ENCODE results near the gene GRIK5. TPM values are rescaled to one million over a fixed set of nuclear protein-coding genes. Genes with fewer than 3 reads are reported as not detected.

GRIK5 gene
- total and polyA plus RNA-seq, 2 of the 8 experiments (the other 6 are each of a cell fraction or from before 2014, with no cell fraction given) = 17.8 to 42.9 TPM

DNA sequence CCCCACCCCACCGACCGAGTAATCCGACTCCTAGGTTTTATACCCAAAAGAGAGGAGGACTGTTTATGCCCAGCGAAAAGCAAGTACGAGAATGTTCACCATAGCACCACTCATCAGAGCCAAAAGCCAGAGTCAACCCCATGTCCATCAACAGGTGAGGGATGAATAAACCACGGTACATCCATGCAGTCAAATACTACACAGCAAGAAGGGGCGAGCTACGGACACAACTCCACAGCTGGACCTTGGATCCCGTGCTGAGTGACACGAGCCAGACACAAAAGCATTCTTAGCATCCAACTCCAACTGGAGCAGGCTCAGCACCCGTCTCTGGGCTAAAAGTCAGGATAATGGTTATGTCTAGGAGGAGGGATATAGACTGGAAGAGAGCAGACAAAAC is 98.6 kb downstream of the GRIK5 start:
- Histone ChIP-seq H3K4me1 (replicated peaks in 1 of 4; ENCODE audit: control insufficient read depth in 3 of 4, insufficient read depth in 4 of 4, low read length in 3 of 4) (no peaks in the 10 kb centered on the region), H3K36me3 (ENCODE audit: control insufficient read depth in 2 of 4, insufficient read depth in 4 of 4, low read length in 3 of 4) (peaks cover 0 to 10% (median 3%) of the 10 kb centered on the region in 4 experiments; a peak in 5 of 8 replicates)
- 93% methylated on average over 11 of the region's 11 CpGs; no CpG with 5 or more reads in 1 of the 2 experiments for WGBS, 2 experiments (ENCODE audit: extremely low coverage in 1 of 2, insufficient coverage in 1 of 2, insufficient read length in 1 of 2, insufficient replicate concordance in 2 of 2, low coverage in 1 of 2, low lambda C conversion rate in 2 of 2, missing lambda C conversion rate in 1 of 2)
- TF ChIP-seq SP1 (IDR thresholded peaks at IDR 0.05; ENCODE audit: low read depth, low read length) (no peak), RFX5 (IDR thresholded peaks at IDR 0.05; ENCODE audit: borderline replicate concordance, low read depth, low read length) (no peak), SIX5 (IDR thresholded peaks at IDR 0.05; ENCODE audit: low read depth, low read length) (no peak), MAFK (IDR thresholded peaks at IDR 0.05; ENCODE audit: low read depth, low read length) (no peak), CBX5 (IDR thresholded peaks at IDR 0.05; ENCODE audit: low read depth, low read length) (no peak), KDM1A (IDR thresholded peaks at IDR 0.05; ENCODE audit: borderline replicate concordance, low read length) (no peak)

More for the DNA sequence above, 98.6 kb downstream of the GRIK5 start:
- H3K27ac ChIP-seq (ENCODE audit: low read depth, low read length) = no peak overlapping the region
- no peaks in the 10 kb centered on the region for H3K23me2 ChIP-seq (ENCODE audit: low read depth, low read length)
- no peak overlapping the region for H3K4me3 ChIP-seq (ENCODE audit: extremely low read depth in 1 of 4, insufficient read depth in 2 of 4, low read depth in 3 of 4, low read length in 4 of 4)
- H2BK5ac ChIP-seq (ENCODE audit: low read depth, low read length) = no peak overlapping the region
- no peak overlapping the region for H2BK20ac ChIP-seq (ENCODE audit: low read length)
- no peak overlapping the region for H2BK12ac ChIP-seq (ENCODE audit: low read depth, low read length)
- peaks cover 0 to 3% of the 10 kb centered on the region in 2 experiments for H4K20me1 ChIP-seq (replicated peaks in 1 of 2; ENCODE audit: control insufficient read depth in 1 of 2, insufficient read depth in 2 of 2, low read length in 2 of 2)
- H3K4ac ChIP-seq (replicated peaks; ENCODE audit: insufficient read length, low read depth, low read length) = no peak overlapping the region
- no peaks in the 10 kb centered on the region for H3K79me2 ChIP-seq (ENCODE audit: control insufficient read depth in 1 of 2, insufficient read depth in 2 of 2, low read length in 2 of 2)
- H2BK15ac ChIP-seq (ENCODE audit: low read length) = no peak overlapping the region
- H3K9me3 ChIP-seq (ENCODE audit: insufficient read depth in 2 of 2, low read depth in 1 of 2, low read length in 1 of 2) = no peaks in the 10 kb centered on the region
- no peak overlapping the region for H3K18ac ChIP-seq (ENCODE audit: extremely low read depth, low read length)
- no peak overlapping the region for H3K14ac ChIP-seq (ENCODE audit: insufficient read length)
- H3K79me1 ChIP-seq (ENCODE audit: low read depth, low read length) = no peaks in the 10 kb centered on the region
- H3K9ac ChIP-seq (replicated peaks in 1 of 4; ENCODE audit: extremely low read depth in 1 of 4, low read depth in 3 of 4, low read length in 3 of 4) = no peak overlapping the region
- no peak overlapping the region for H2AFZ ChIP-seq (ENCODE audit: low read length)
- no peak overlapping the region for H4K91ac ChIP-seq (replicated peaks; ENCODE audit: insufficient read length, low read length)
- no peak overlapping the region for H3K4me2 ChIP-seq (ENCODE audit: insufficient read depth in 1 of 2, low read depth in 2 of 2, low read length in 2 of 2)
- no peak overlapping the region for H3K56ac ChIP-seq (replicated peaks; ENCODE audit: insufficient read length, low read depth, low read length)
- no peaks in the 10 kb centered on the region for H3K27me3 ChIP-seq (replicated peaks in 1 of 4; ENCODE audit: control insufficient read depth in 3 of 4, extremely low read depth in 1 of 4, insufficient read depth in 3 of 4, low read length in 3 of 4)
- no peak overlapping the region for H2BK120ac ChIP-seq (replicated peaks; ENCODE audit: low read depth, low read length)
- H3K23ac ChIP-seq (ENCODE audit: insufficient read length) = no peak overlapping the region
- DNase-seq (ENCODE audit: low read depth in 1 of 2, low spot score in 2 of 2) (no peak), FAIRE-seq (no peak)
- ChIA-PET POLR2A (ENCODE audit: partially characterized antibody) (interaction anchor here (0.9 kb wide), 1 partner anchor 58 kb away, joined by 3 read pairs; no protein-coding TSS in a partner anchor), CTCF (ENCODE audit: partially characterized antibody) (no interaction called here)
- no peak overlapping the region for H2AK5ac ChIP-seq (ENCODE audit: low read depth, low read length)
- H4K8ac ChIP-seq (ENCODE audit: extremely low read depth, insufficient read depth, low read length) = no peak overlapping the region
- no peak overlapping the region for H4K5ac ChIP-seq (ENCODE audit: insufficient read length, low read depth, low read length)
